OCI-LY1 (cell line): ENCODE measurements around the gene PUS7L.

Experiments used
- CTCF ChIP-seq: fragments of 200-600 bp; sonication (generic), shearing (Covaris generic); IDR thresholded peaks from 2 replicates; pipeline ENCODE4 v1.5.1; 2017; ENCODE audit warnings: mild to moderate bottlenecking, antibody characterized with exemption, low read length, moderate library complexity, mixed read lengths
- EZH2 ChIP-seq: fragments of 200-600 bp; sonication (generic), shearing (Covaris generic); IDR thresholded peaks from 2 replicates; pipeline ENCODE4 v1.8.0; 2017; ENCODE audit warnings: borderline replicate concordance, mixed run types, mild to moderate bottlenecking, antibody characterized with exemption, low read length, moderate library complexity, mixed read lengths

- TF ChIP-seq CTCF = no peak
- no peak for TF ChIP-seq EZH2
Observed at GRCh38 chr12:43760396-43760795, 1.8 kb upstream of the PUS7L start.
